CD4-positive, alpha-beta T cell (primary cell): ENCODE results near the gene ACSF2. TPM values are rescaled to one million over a fixed set of nuclear protein-coding genes. Genes with fewer than 3 reads are reported as not detected.

Experiments used
- ATAC-seq: fragments of 200-7000 bp; cut with Tn5 transposase; one replicate; pipeline ENCODE4 v1.10.0; 2022; ENCODE audit warnings: mild to moderate bottlenecking; ENCODE audit not compliant: poor library complexity
- CTCF ChIA-PET: fragments of 350-600 bp; sonication (Branson Sonifier 250); formaldehyde crosslinking; loops from one replicate; lab custom pipeline; 2021; ENCODE audit warnings: antibody characterized with exemption, inconsistent platforms; lab: Charles Lee
- POLR2A ChIA-PET: fragments of 350-600 bp; sonication (Branson Sonifier 250); formaldehyde crosslinking; loops from one replicate; lab custom pipeline; 2021; ENCODE audit warnings: antibody characterized with exemption, inconsistent platforms; lab: Charles Lee
- DNase-seq, 14 experiments: peaks; one replicate each; pipeline ENCODE4 v3.0.0-alpha.2; 2013 to 2020; ENCODE audit warnings: mixed read lengths in 2 of 14
- H3K27ac ChIP-seq, 2 donors: one replicate each; pipeline versions ENCODE4 v1.5.1 to v1.7.0; 2013; ENCODE audit warnings: low read length in 2 of 2, low read depth in 1 of 2, mild to moderate bottlenecking in 1 of 2
- H3K27me3 ChIP-seq, 2 experiments: 1 replicate in 1 of 2; 2 replicates in 1 of 2; pipeline versions ENCODE4 v1.6.1 to v1.7.0; 2013; ENCODE audit warnings: low read length in 2 of 2, control low read depth in 1 of 2, mild to moderate bottlenecking in 1 of 2, moderate library complexity in 1 of 2; ENCODE audit not compliant: insufficient read depth in 2 of 2, control insufficient read depth in 1 of 2
- H3K36me3 ChIP-seq: one replicate; pipeline ENCODE4 v1.6.1; 2013; ENCODE audit warnings: low read length, control low read depth; ENCODE audit not compliant: insufficient read depth
- H3K4me1 ChIP-seq: one replicate; pipeline ENCODE4 v1.6.1; 2013; ENCODE audit warnings: low read length, control low read depth; ENCODE audit not compliant: insufficient read depth
- H3K4me3 ChIP-seq: one replicate; pipeline ENCODE4 v1.5.1; 2013; ENCODE audit warnings: mild to moderate bottlenecking, low read length, moderate library complexity
- H3K9me3 ChIP-seq, 2 experiments: 1 replicate in 1 of 2; 2 replicates in 1 of 2; pipeline versions ENCODE4 v1.6.1 to v1.7.0; 2013; ENCODE audit warnings: low read length in 2 of 2, mild to moderate bottlenecking in 2 of 2, control low read depth in 1 of 2, moderate library complexity in 1 of 2; ENCODE audit not compliant: control insufficient read depth in 1 of 2, insufficient read depth in 1 of 2
- H3K27ac Mint-ChIP-seq: one replicate; pipeline ENCODE4 v1.8.0; 2020; ENCODE audit warnings: mixed read lengths
- H3K27me3 Mint-ChIP-seq: one replicate; pipeline ENCODE4 v1.8.0; 2021; ENCODE audit warnings: mixed read lengths
- H3K36me3 Mint-ChIP-seq: one replicate; pipeline ENCODE4 v1.8.0; 2021; ENCODE audit warnings: low read depth, mixed read lengths
- H3K4me1 Mint-ChIP-seq: one replicate; pipeline ENCODE4 v1.8.0; 2021; ENCODE audit warnings: low read depth, mixed read lengths
- H3K4me3 Mint-ChIP-seq: one replicate; pipeline ENCODE4 v1.8.0; 2020; ENCODE audit warnings: mild to moderate bottlenecking, mixed read lengths
- H3K9me3 Mint-ChIP-seq: one replicate; pipeline ENCODE4 v1.8.0; 2020; ENCODE audit warnings: mixed read lengths
- intact Hi-C, 2 experiments: fragments of 100-400 bp; cut with DNase I in 1 of 2; cut with micrococcal nuclease in 1 of 2; formaldehyde crosslinking; loops; one replicate each; pipeline versions ENCODE4 v1.15.1 to v1.9.0; 2023 to 2025; cut with DNase I, micrococcal nuclease
- polyA plus RNA-seq, 2 donors: library from polyadenylated mRNA; unstranded; fragments of 120-200 nt; gene quantifications; one replicate each; pipeline ENCODE4 v1.2.1, GENCODE V29; 2013
- total RNA-seq, 174 experiments: library from RNA in 2 of 174; stranded (reverse) in 2 of 174; gene quantifications; one replicate each; pipeline ENCODE4 v1.2.3 and lab custom pipeline; 2021 to 2026
- TF ChIP-seq, protein P1 (sequence below): fragments of 200-600 bp; IDR thresholded peaks from one replicate; pipeline ENCODE4 v1.8.0; 2022; ENCODE audit warnings: antibody characterized with exemption, mild to moderate bottlenecking

The ACSF2 gene, protein sequence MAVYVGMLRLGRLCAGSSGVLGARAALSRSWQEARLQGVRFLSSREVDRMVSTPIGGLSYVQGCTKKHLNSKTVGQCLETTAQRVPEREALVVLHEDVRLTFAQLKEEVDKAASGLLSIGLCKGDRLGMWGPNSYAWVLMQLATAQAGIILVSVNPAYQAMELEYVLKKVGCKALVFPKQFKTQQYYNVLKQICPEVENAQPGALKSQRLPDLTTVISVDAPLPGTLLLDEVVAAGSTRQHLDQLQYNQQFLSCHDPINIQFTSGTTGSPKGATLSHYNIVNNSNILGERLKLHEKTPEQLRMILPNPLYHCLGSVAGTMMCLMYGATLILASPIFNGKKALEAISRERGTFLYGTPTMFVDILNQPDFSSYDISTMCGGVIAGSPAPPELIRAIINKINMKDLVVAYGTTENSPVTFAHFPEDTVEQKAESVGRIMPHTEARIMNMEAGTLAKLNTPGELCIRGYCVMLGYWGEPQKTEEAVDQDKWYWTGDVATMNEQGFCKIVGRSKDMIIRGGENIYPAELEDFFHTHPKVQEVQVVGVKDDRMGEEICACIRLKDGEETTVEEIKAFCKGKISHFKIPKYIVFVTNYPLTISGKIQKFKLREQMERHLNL
- total RNA-seq (10 to 100 TPM; 11.9 to 13.9 TPM), total RNA-seq (lab: John Stamatoyannopoulos, UW) (1.2 to 25.7 (median 10.3) reads per million in 172 experiments)
- polyA plus RNA-seq (2013, experiment 1 of 2), result 9.7 TPM
- 10.2 TPM for polyA plus RNA-seq (2013, experiment 2 of 2)

DNA sequence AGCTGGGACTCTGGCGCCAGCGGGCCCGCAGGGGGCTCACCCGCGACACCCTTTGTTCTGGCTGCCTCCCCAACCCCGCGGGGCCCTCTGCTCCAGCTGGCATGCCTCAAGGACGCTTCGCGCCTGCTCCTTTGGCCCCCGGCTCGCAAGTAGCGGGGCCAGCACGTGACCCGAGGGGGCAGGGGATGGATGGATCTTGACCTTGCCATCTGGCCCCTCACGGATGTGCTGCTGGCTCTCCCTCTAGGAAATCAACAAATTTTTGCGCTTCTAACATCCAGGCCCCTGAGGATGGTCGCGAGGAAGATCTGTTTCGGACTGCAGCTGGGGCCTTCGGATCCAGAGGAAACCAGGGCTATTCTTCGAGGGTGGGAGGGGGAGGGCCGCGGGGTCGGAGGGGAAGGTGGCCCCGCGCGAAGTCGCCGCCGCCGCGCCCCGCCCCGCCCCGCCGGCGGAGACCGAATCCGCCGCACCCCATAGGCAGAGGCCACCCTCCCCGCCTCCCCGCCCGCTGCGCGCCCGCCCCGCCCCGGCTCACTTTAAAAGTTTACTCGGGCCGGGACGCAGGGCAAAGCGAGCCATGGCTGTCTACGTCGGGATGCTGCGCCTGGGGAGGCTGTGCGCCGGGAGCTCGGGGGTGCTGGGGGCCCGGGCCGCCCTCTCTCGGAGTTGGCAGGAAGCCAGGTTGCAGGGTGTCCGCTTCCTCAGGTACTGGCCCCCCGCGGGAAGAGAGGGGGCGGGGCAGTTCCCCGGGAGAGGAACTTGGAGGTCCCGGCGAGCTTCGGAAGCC lies at the start of gene ACSF2:
Gene ACSF2, plus strand, starts transcription at position 537 of the 790 bp plus-strand sequence. Its CDS starts 44 bp downstream, at position 581.
- DNase-seq (peak; percentile 43 to 82 (median 65)), ATAC-seq (peak; percentile 88)
- Histone ChIP-seq H3K4me3 (peak within 1 kb of the TSS; percentile 79), H3K36me3 (no peaks in the 10 kb centered on the region), H3K9me3 (no peaks in the 10 kb centered on the region), H3K27ac (peak within 1 kb of the TSS; percentile 51 to 63), H3K27me3 (no peaks in the 10 kb centered on the region), H3K4me1 (peaks cover 36% of the 10 kb centered on the region)
- TF ChIP-seq, protein P1, sequence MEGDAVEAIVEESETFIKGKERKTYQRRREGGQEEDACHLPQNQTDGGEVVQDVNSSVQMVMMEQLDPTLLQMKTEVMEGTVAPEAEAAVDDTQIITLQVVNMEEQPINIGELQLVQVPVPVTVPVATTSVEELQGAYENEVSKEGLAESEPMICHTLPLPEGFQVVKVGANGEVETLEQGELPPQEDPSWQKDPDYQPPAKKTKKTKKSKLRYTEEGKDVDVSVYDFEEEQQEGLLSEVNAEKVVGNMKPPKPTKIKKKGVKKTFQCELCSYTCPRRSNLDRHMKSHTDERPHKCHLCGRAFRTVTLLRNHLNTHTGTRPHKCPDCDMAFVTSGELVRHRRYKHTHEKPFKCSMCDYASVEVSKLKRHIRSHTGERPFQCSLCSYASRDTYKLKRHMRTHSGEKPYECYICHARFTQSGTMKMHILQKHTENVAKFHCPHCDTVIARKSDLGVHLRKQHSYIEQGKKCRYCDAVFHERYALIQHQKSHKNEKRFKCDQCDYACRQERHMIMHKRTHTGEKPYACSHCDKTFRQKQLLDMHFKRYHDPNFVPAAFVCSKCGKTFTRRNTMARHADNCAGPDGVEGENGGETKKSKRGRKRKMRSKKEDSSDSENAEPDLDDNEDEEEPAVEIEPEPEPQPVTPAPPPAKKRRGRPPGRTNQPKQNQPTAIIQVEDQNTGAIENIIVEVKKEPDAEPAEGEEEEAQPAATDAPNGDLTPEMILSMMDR, result no peak
- peak within 1 kb of the TSS; percentile 87 for H3K4me3 Mint-ChIP-seq
- H3K4me1 Mint-ChIP-seq, result peaks cover 45% of the 10 kb centered on the region
- H3K36me3 Mint-ChIP-seq, result peaks cover 5% of the 10 kb centered on the region
- CTCF ChIA-PET, result interaction anchor here (0.9 to 2.0 kb wide), 3 partner anchors 9 to 29 kb away, joined by 3 to 14 read pairs (median 5); partner anchors contain the start of gene LRRC59
- POLR2A ChIA-PET, result interaction anchor here (1.3 to 3.0 kb wide), 4 partner anchors 29 to 80 kb away, joined by 3 to 21 read pairs (median 5); partner anchors contain the start of genes LRRC59, RSAD1 and XYLT2
- H3K27ac Mint-ChIP-seq, result peak within 1 kb of the TSS; percentile 70
- no peaks in the 10 kb centered on the region for H3K27me3 Mint-ChIP-seq
- H3K9me3 Mint-ChIP-seq, result no peaks in the 10 kb centered on the region
- intact Hi-C loops, result loop anchor here in 1 of 2 experiments (2.0 kb wide), 2 partner anchors 27 to 53 kb away; partner anchors contain the start of gene RSAD1

DNA sequence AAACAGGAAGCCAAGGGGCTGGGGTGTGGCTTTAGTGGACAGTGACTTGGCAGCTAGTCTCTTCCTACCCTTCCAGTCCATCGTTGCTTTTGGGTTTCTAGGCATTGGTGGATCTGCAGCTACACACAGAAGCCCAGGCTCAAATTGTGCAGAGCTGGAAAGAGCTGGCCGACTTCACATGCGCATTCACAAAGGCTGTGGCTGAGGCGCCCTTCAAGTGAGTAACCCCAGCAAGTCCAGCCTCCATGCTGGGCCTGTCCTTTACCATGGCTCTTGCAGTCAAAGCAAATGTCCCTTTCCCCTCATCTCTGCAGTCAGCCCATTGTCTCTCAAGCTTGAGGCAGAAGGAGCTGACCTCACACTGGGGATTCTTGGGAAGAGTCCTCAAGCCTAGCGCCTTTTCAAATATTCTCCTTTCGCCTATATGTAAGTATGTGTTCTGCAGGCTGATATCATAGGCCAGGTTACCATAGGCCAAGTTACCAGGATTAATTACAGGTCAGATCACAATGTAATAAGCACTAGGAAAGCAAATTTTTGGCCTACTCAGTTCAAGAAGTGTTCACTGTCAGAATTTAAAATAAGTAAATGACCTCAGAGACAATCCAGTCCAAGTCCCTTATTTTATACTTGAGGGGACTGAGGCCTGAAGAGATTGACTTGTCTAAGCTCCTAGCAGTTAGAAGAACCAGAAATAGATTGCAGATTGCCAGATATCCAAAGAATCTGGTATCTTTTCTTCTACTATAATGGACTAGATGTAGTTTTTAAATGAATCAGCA lies 46.5 kb upstream of the ACSF2 start:
- H3K4me3 ChIP-seq, result no peak overlapping the region
- intact Hi-C loops, result loop anchor here in 1 of 2 experiments (10.0 kb wide), 3 partner anchors 325 to 1405 kb away; partner anchors contain the start of genes ANKRD40, MBTD1 and UTP18
- Mint-ChIP-seq H3K4me1 (no peaks in the 10 kb centered on the region), H3K4me3 (no peak overlapping the region), H3K27ac (no peak overlapping the region), H3K27me3 (no peaks in the 10 kb centered on the region), H3K36me3 (peaks cover 38% of the 10 kb centered on the region), H3K9me3 (no peaks in the 10 kb centered on the region)
- ATAC-seq (no peak), DNase-seq (no peak)
- no peaks in the 10 kb centered on the region for H3K4me1 ChIP-seq
- H3K36me3 ChIP-seq, result peaks cover 41% of the 10 kb centered on the region
- no peak overlapping the region for H3K27ac ChIP-seq
- no peaks in the 10 kb centered on the region for H3K9me3 ChIP-seq
- CTCF ChIA-PET, result interaction anchor here (1.0 kb wide), 1 partner anchor 18 kb away, joined by 3 read pairs; no protein-coding TSS in a partner anchor
- POLR2A ChIA-PET, result interaction anchor here (0.6 kb wide), 1 partner anchor 293 kb away, joined by 3 read pairs; no protein-coding TSS in a partner anchor
- TF ChIP-seq, protein P1, result no peak
- H3K27me3 ChIP-seq, result no peaks in the 10 kb centered on the region
